ENCODE results near the gene OR4D2. TPM values are rescaled to one million over a fixed set of nuclear protein-coding genes. Genes with fewer than 3 reads are reported as not detected.

Gene OR4D2
- total RNA-seq, 4 donors from 2014 or later, result not detected

- no peak overlapping the region for H3K27ac ChIP-seq
- H3K4me3 ChIP-seq, result no peak overlapping the region
- H3K9me3 ChIP-seq, result no peaks in the 10 kb centered on the region
- no peak for DNase-seq
- no peaks in the 10 kb centered on the region for H3K36me3 ChIP-seq
- intact Hi-C loops (cut with DNase I; ENCODE audit: low total_unique reads), result no loop called here
- H3K4me1 ChIP-seq, result no peaks in the 10 kb centered on the region
- no peaks in the 10 kb centered on the region for H3K27me3 ChIP-seq
- no peak for TF ChIP-seq CTCF (IDR thresholded peaks at IDR 0.05)
- no peak for TF ChIP-seq POLR2A (IDR thresholded peaks at IDR 0.05)
These were observed 17.7 kb downstream of the OR4D2 start for GRCh38 chr17:58184308-58184985.

- H3K36me3 ChIP-seq, result no peaks in the 10 kb centered on the region
- intact Hi-C loops (cut with DNase I; ENCODE audit: low total_unique reads), result no loop called here
- no peak for DNase-seq
- no peak overlapping the region for H3K4me3 ChIP-seq
- H3K4me1 ChIP-seq, result no peaks in the 10 kb centered on the region
- H3K9me3 ChIP-seq, result no peaks in the 10 kb centered on the region
- TF ChIP-seq CTCF (IDR thresholded peaks at IDR 0.05) (no peak), POLR2A (IDR thresholded peaks at IDR 0.05) (no peak)
- no peaks in the 10 kb centered on the region for H3K27me3 ChIP-seq
- no peak overlapping the region for H3K27ac ChIP-seq
These were observed 18.4 kb downstream of the OR4D2 start for GRCh38 chr17:58184986-58185761.

- no peaks in the 10 kb centered on the region for H3K36me3 ChIP-seq
- intact Hi-C loops (cut with DNase I; ENCODE audit: low total_unique reads), result no loop called here
These were observed 19.8 kb downstream of the OR4D2 start for GRCh38 chr17:58186591-58186990.

GRCh38 chr17:58187063-58187462, 20.3 kb downstream of the OR4D2 start:
- Histone ChIP-seq H3K27ac (no peak overlapping the region), H3K9me3 (no peaks in the 10 kb centered on the region), H3K4me3 (no peak overlapping the region), H3K27me3 (no peaks in the 10 kb centered on the region), H3K4me1 (no peaks in the 10 kb centered on the region), H3K36me3 (no peaks in the 10 kb centered on the region)
- TF ChIP-seq CTCF (IDR thresholded peaks at IDR 0.05) (no peak), POLR2A (IDR thresholded peaks at IDR 0.05) (no peak)
- DNase-seq, result no peak
- intact Hi-C loops (cut with DNase I; ENCODE audit: low total_unique reads), result no loop called here

More at GRCh38 chr17:58186591-58186990, 19.8 kb downstream of the OR4D2 start:
- H3K9me3 ChIP-seq, result no peaks in the 10 kb centered on the region
- TF ChIP-seq POLR2A (IDR thresholded peaks at IDR 0.05) (no peak), CTCF (IDR thresholded peaks at IDR 0.05) (no peak)
- H3K4me1 ChIP-seq, result no peaks in the 10 kb centered on the region
- H3K27ac ChIP-seq, result no peak overlapping the region
- H3K4me3 ChIP-seq, result no peak overlapping the region
- H3K27me3 ChIP-seq, result no peaks in the 10 kb centered on the region
- DNase-seq, result no peak

- H3K9me3 ChIP-seq, result no peaks in the 10 kb centered on the region
- no peak for TF ChIP-seq POLR2A (IDR thresholded peaks at IDR 0.05)
- no peak for TF ChIP-seq CTCF (IDR thresholded peaks at IDR 0.05)
- H3K36me3 ChIP-seq, result no peaks in the 10 kb centered on the region
- no peaks in the 10 kb centered on the region for H3K4me1 ChIP-seq
- H3K27ac ChIP-seq, result no peak overlapping the region
- DNase-seq, result no peak
- no peaks in the 10 kb centered on the region for H3K27me3 ChIP-seq
- H3K4me3 ChIP-seq, result no peak overlapping the region
- intact Hi-C loops (cut with DNase I; ENCODE audit: low total_unique reads), result no loop called here
These were observed 20.9 kb downstream of the OR4D2 start for GRCh38 chr17:58187675-58188074.
